Mucosa of stomach (tissue), 1 donor: ENCODE results near the gene HKDC1.
"Not testable (repeated sequence)": the region's sequence is repeated elsewhere in the genome, so short reads cannot be mapped to it uniquely, and the experiment has no call there.

Experiments
- H3K27me3 ChIP-seq: one replicate; pipeline ENCODE4 v1.7.0; 2013; ENCODE audit warnings: mild to moderate bottlenecking, low read length; ENCODE audit not compliant: control insufficient read depth, insufficient read depth
- H3K36me3 ChIP-seq: one replicate; pipeline ENCODE4 v1.7.0; 2013; ENCODE audit warnings: low read length; ENCODE audit not compliant: control insufficient read depth, insufficient read depth
- H3K4me1 ChIP-seq: one replicate; pipeline ENCODE4 v1.7.0; 2013; ENCODE audit warnings: mild to moderate bottlenecking, low read length; ENCODE audit not compliant: control insufficient read depth, insufficient read depth
- H3K4me3 ChIP-seq: one replicate; pipeline ENCODE4 v1.7.0; 2013; ENCODE audit warnings: low read length
- H3K9ac ChIP-seq: one replicate; pipeline ENCODE4 v1.7.0; 2013; ENCODE audit warnings: mild to moderate bottlenecking, low read length, moderate library complexity
- H3K9me3 ChIP-seq: one replicate; pipeline ENCODE4 v1.7.0; 2013; ENCODE audit warnings: mild to moderate bottlenecking, low read length, moderate library complexity; ENCODE audit not compliant: control insufficient read depth
- donor health status: Pancreatic carcinoma.

HKDC1 gene

GRCh38 chr10:69269761-69270160, 49.6 kb downstream of the HKDC1 start:
- H3K9me3 ChIP-seq = no peaks in the 10 kb centered on the region
- no peak overlapping the region for H3K9ac ChIP-seq
- no peaks in the 10 kb centered on the region for H3K27me3 ChIP-seq
- H3K36me3 ChIP-seq = no peaks in the 10 kb centered on the region
- H3K4me3 ChIP-seq = no peak overlapping the region
- no peaks in the 10 kb centered on the region for H3K4me1 ChIP-seq

- Histone ChIP-seq H3K4me1 (no peaks in the 10 kb centered on the region), H3K36me3 (no peaks in the 10 kb centered on the region), H3K27me3 (no peaks in the 10 kb centered on the region), H3K9ac (no peak overlapping the region), H3K9me3 (no peaks in the 10 kb centered on the region), H3K4me3 (no peak overlapping the region)
These were observed 50.9 kb downstream of the HKDC1 start for GRCh38 chr10:69270990-69271389.

GRCh38 chr10:69272624-69273023, 52.5 kb downstream of the HKDC1 start:
- no peaks in the 10 kb centered on the region for H3K27me3 ChIP-seq
- H3K9ac ChIP-seq = no peak overlapping the region
- H3K36me3 ChIP-seq = no peaks in the 10 kb centered on the region
- no peak overlapping the region for H3K4me3 ChIP-seq
- no peaks in the 10 kb centered on the region for H3K4me1 ChIP-seq
- no peaks in the 10 kb centered on the region for H3K9me3 ChIP-seq

GRCh38 chr10:69275444-69275843, 55.3 kb downstream of the HKDC1 start:
- no peaks in the 10 kb centered on the region for H3K36me3 ChIP-seq
- H3K4me3 ChIP-seq = no peak overlapping the region
- no peaks in the 10 kb centered on the region for H3K4me1 ChIP-seq
- H3K9me3 ChIP-seq = no peaks in the 10 kb centered on the region
- no peaks in the 10 kb centered on the region for H3K27me3 ChIP-seq
- no peak overlapping the region for H3K9ac ChIP-seq

GRCh38 chr10:69276503-69276902, 56.4 kb downstream of the HKDC1 start:
- Histone ChIP-seq H3K36me3 (no peaks in the 10 kb centered on the region), H3K27me3 (no peaks in the 10 kb centered on the region), H3K9ac (no peak overlapping the region), H3K4me3 (no peak overlapping the region), H3K4me1 (no peaks in the 10 kb centered on the region), H3K9me3 (no peaks in the 10 kb centered on the region)

GRCh38 chr10:69278446-69278963, 58.4 kb downstream of the HKDC1 start, which contains the start of gene HK1:
TSS of gene HK1 (plus strand) at chr10:69278496.
- no peak within 1 kb of the TSS for H3K9ac ChIP-seq
- H3K4me1 ChIP-seq = no peaks in the 10 kb centered on the region
- no peaks in the 10 kb centered on the region for H3K36me3 ChIP-seq
- no peaks in the 10 kb centered on the region for H3K9me3 ChIP-seq
- no peaks in the 10 kb centered on the region for H3K27me3 ChIP-seq
- no peak within 1 kb of the TSS for H3K4me3 ChIP-seq

- Histone ChIP-seq H3K9ac (no peak overlapping the region), H3K4me1 (no peaks in the 10 kb centered on the region), H3K9me3 (no peaks in the 10 kb centered on the region), H3K4me3 (no peak overlapping the region), H3K27me3 (no peaks in the 10 kb centered on the region), H3K36me3 (no peaks in the 10 kb centered on the region)
These were observed 59.0 kb downstream of the HKDC1 start for GRCh38 chr10:69279110-69279509.

- no peaks in the 10 kb centered on the region for H3K27me3 ChIP-seq
- H3K4me1 ChIP-seq = no peaks in the 10 kb centered on the region
- no peak overlapping the region for H3K9ac ChIP-seq
- no peaks in the 10 kb centered on the region for H3K36me3 ChIP-seq
- H3K4me3 ChIP-seq = no peak overlapping the region
- no peaks in the 10 kb centered on the region for H3K9me3 ChIP-seq
These were observed 61.6 kb downstream of the HKDC1 start for GRCh38 chr10:69281507-69282413.

- H3K4me3 ChIP-seq, H3K4me1 ChIP-seq, H3K27me3 ChIP-seq, H3K36me3 ChIP-seq, H3K9ac ChIP-seq, H3K9me3 ChIP-seq: not testable (repeated sequence)
These were observed 64.3 kb downstream of the HKDC1 start for GRCh38 chr10:69284402-69284801.

- Histone ChIP-seq H3K27me3 (no peaks in the 10 kb centered on the region), H3K9me3 (no peaks in the 10 kb centered on the region), H3K9ac (no peak overlapping the region), H3K4me1 (no peaks in the 10 kb centered on the region), H3K4me3 (no peak overlapping the region), H3K36me3 (no peaks in the 10 kb centered on the region)
These were observed 65.6 kb downstream of the HKDC1 start for GRCh38 chr10:69285699-69286098.

GRCh38 chr10:69287181-69287580, 67.0 kb downstream of the HKDC1 start:
- Histone ChIP-seq H3K9me3 (no peaks in the 10 kb centered on the region), H3K36me3 (no peaks in the 10 kb centered on the region), H3K4me3 (no peak overlapping the region), H3K9ac (no peak overlapping the region), H3K4me1 (no peaks in the 10 kb centered on the region), H3K27me3 (no peaks in the 10 kb centered on the region)

- H3K27me3 ChIP-seq = peaks cover 5% of the 10 kb centered on the region
- H3K9me3 ChIP-seq = no peaks in the 10 kb centered on the region
- H3K4me1 ChIP-seq = no peaks in the 10 kb centered on the region
- H3K9ac ChIP-seq = no peak overlapping the region
- H3K36me3 ChIP-seq = no peaks in the 10 kb centered on the region
- H3K4me3 ChIP-seq = no peak overlapping the region
These were observed 70.9 kb downstream of the HKDC1 start for GRCh38 chr10:69290993-69291392.
